B cell (primary cell): ENCODE measurements around the gene NDUFA5. TPM values are rescaled to one million over a fixed set of nuclear protein-coding genes. Genes with fewer than 3 reads are reported as not detected.

Experiments
- ATAC-seq: fragments of 200-7000 bp; cut with Tn5 transposase; one replicate; pipeline ENCODE4 v1.10.0; 2021; ENCODE audit warnings: low read depth, mild to moderate bottlenecking, moderate number of reproducible peaks, moderate library complexity
- CTCF ChIA-PET: fragments of 350-600 bp; sonication (Branson Sonifier 250); formaldehyde crosslinking; loops from one replicate; lab custom pipeline; 2021; ENCODE audit warnings: antibody characterized with exemption, inconsistent platforms; lab: Charles Lee
- POLR2A ChIA-PET: fragments of 350-600 bp; sonication (Branson Sonifier 250); formaldehyde crosslinking; loops from one replicate; lab custom pipeline; 2021; ENCODE audit warnings: antibody characterized with exemption; lab: Charles Lee
- DNase-seq: peaks from one replicate; pipeline ENCODE4 v3.0.0; 2013
- H2AFZ ChIP-seq: 2 replicates; pipeline ENCODE4 v1.6.1; 2012; ENCODE audit warnings: mild to moderate bottlenecking, low read depth, low read length; ENCODE audit not compliant: insufficient read depth, poor library complexity, severe bottlenecking
- H3K27ac ChIP-seq, 2 donors: 1 replicate in 1 of 2; 2 replicates in 1 of 2; pipeline ENCODE4 v1.5.1; 2012 to 2013; ENCODE audit warnings: low read length in 2 of 2, mild to moderate bottlenecking in 2 of 2, moderate library complexity in 1 of 2
- H3K27me3 ChIP-seq, 4 experiments: fragments of 200-600 bp in 1 of 4; sonication (generic) in 1 of 4; replicated peaks in 1 of 4; 1 replicate in 2 of 4; 2 replicates in 2 of 4; pipeline versions ENCODE4 v1.6.1 to v1.7.0; 2013 to 2016; ENCODE audit warnings: low read length in 3 of 4, mild to moderate bottlenecking in 2 of 4, mixed read lengths in 1 of 4, moderate library complexity in 1 of 4; ENCODE audit not compliant: insufficient read depth in 4 of 4, control insufficient read depth in 3 of 4; ENCODE audit errors: control extremely low read depth in 1 of 4
- H3K36me3 ChIP-seq, 2 experiments: replicated peaks in 1 of 2; 1 replicate in 1 of 2; 2 replicates in 1 of 2; pipeline versions ENCODE4 v1.6.1 to v1.7.1; 2013; ENCODE audit warnings: low read length in 1 of 2; ENCODE audit not compliant: insufficient read depth in 2 of 2, control insufficient read depth in 1 of 2; ENCODE audit errors: control extremely low read depth in 1 of 2, extremely low read depth in 1 of 2
- H3K4me1 ChIP-seq, 2 donors: fragments of 200-600 bp in 1 of 2; sonication (generic) in 1 of 2; 1 replicate in 1 of 2; 2 replicates in 1 of 2; pipeline versions ENCODE4 v1.5.1 to v1.6.1; 2013 to 2017; ENCODE audit warnings: low read length in 2 of 2; ENCODE audit not compliant: control insufficient read depth in 2 of 2, insufficient read depth in 2 of 2
- H3K4me2 ChIP-seq: replicated peaks from 2 replicates; pipeline ENCODE3; 2012; ENCODE audit warnings: mild to moderate bottlenecking, low read depth, low read length; ENCODE audit not compliant: poor library complexity, severe bottlenecking
- H3K4me3 ChIP-seq, 5 experiments: fragments of 200-600 bp in 1 of 5; sonication (generic) in 1 of 5; 1 replicate in 3 of 5; 2 replicates in 2 of 5; pipeline versions ENCODE4 v1.5.1 to v1.7.0; 2011 to 2016; ENCODE audit warnings: low read length in 4 of 5, mild to moderate bottlenecking in 4 of 5, low read depth in 2 of 5, control low read depth in 1 of 5, moderate library complexity in 1 of 5; ENCODE audit not compliant: insufficient read depth in 1 of 5; ENCODE audit errors: control extremely low read depth in 1 of 5, extremely low read depth in 1 of 5
- H3K79me2 ChIP-seq: fragments of 200-600 bp; sonication (generic); one replicate; pipeline ENCODE4 v1.6.0; 2016; ENCODE audit warnings: low read length; ENCODE audit not compliant: control insufficient read depth, insufficient read depth
- H3K9ac ChIP-seq: fragments of 200-600 bp; sonication (generic); 2 replicates; pipeline ENCODE4 v1.6.1; 2017; ENCODE audit warnings: mild to moderate bottlenecking, low read length, moderate library complexity
- H3K9me3 ChIP-seq, 3 donors: one replicate each; pipeline versions ENCODE4 v1.6.1 to v1.7.1; 2013; ENCODE audit warnings: low read length in 2 of 3; ENCODE audit not compliant: control insufficient read depth in 2 of 3, insufficient read depth in 1 of 3; ENCODE audit errors: control extremely low read depth in 1 of 3
- H4K20me1 ChIP-seq: 2 replicates; pipeline ENCODE4 v1.6.0; 2012; ENCODE audit warnings: mild to moderate bottlenecking, low read length; ENCODE audit not compliant: insufficient read depth, control insufficient read depth, poor library complexity, severe bottlenecking
- H3K27ac Mint-ChIP-seq: one replicate; pipeline ENCODE4 v1.8.0; 2021; ENCODE audit warnings: mixed read lengths
- H3K27me3 Mint-ChIP-seq: one replicate; pipeline ENCODE4 v1.8.0; 2021; ENCODE audit warnings: mixed read lengths
- H3K4me1 Mint-ChIP-seq: one replicate; pipeline ENCODE4 v1.8.0; 2021; ENCODE audit warnings: mixed read lengths
- H3K4me3 Mint-ChIP-seq: one replicate; pipeline ENCODE4 v1.8.0; 2021; ENCODE audit warnings: mixed read lengths
- H3K9me3 Mint-ChIP-seq: one replicate; pipeline ENCODE4 v1.8.0; 2022; ENCODE audit warnings: mixed read lengths; ENCODE audit not compliant: insufficient read depth
- CTCF ChIP-seq: fragments of 200-600 bp; IDR thresholded peaks from one replicate; pipeline ENCODE4 v1.8.0; 2022; ENCODE audit warnings: antibody characterized with exemption, mild to moderate bottlenecking
- EZH2 ChIP-seq: IDR thresholded peaks from 2 replicates; pipeline ENCODE4 v1.6.1; 2012; ENCODE audit warnings: borderline replicate concordance, low read depth, mild to moderate bottlenecking, moderate library complexity, low read length; ENCODE audit not compliant: insufficient read depth, poor library complexity, severe bottlenecking
- WGBS: methylation state at CpG from one replicate; pipeline ENCODE4 v1.1.5; 2013; ENCODE audit warnings: missing lambda C conversion rate; ENCODE audit not compliant: insufficient coverage; 5-methylcytosine and 5-hydroxymethylcytosine counted together
- intact Hi-C: fragments of 100-400 bp; cut with micrococcal nuclease; formaldehyde crosslinking; loops from one replicate; pipeline ENCODE4 v1.10.0; 2022
- polyA plus RNA-seq: library from polyadenylated mRNA; depleted of rRNA; stranded (reverse); fragments of >200 nt; gene quantifications from 2 replicates; pipeline ENCODE4 v1.2.3, GENCODE V29; 2012
- total RNA-seq, 2 donors: library from RNA; stranded (reverse); fragments of 120-200 nt in 1 of 2; gene quantifications; 1 replicate in 1 of 2; 2 replicates in 1 of 2; pipeline versions ENCODE4 v1.2.3 to v1.2.4, GENCODE V29; 2013 to 2022

NDUFA5 gene
- total and polyA plus RNA-seq, 2 donors (not counting 1 experiment from before 2014, with no cell fraction given), result 8.1 to 50.7 TPM

GRCh38 chr7:123557016-123557397 is 611 bp downstream of the NDUFA5 start:
- CTCF ChIA-PET, result interaction anchor here (0.7 to 1.6 kb wide), 3 partner anchors 18 to 145 kb away, joined by 3 to 8 read pairs (median 5); partner anchors contain the start of gene IQUB
- Histone ChIP-seq H3K4me1 (peaks cover 14 to 17% of the 10 kb centered on the region in 2 donors), H3K27ac (peak overlapping the region; percentile 67 to 86), H3K27me3 (no peaks in the 10 kb centered on the region), H3K36me3 (peaks cover 0 to 12% of the 10 kb centered on the region in 2 experiments), H3K4me3 (peak overlapping the region; percentile 75 to 99 (median 96)), H3K9me3 (no peaks in the 10 kb centered on the region), H3K9ac (peak overlapping the region; percentile 95), H4K20me1 (no peaks in the 10 kb centered on the region), H3K4me2 (peak overlapping the region; percentile 80), H3K79me2 (peaks cover 38% of the 10 kb centered on the region), H2AFZ (peak overlapping the region; percentile 94)
- Mint-ChIP-seq H3K4me1 (peaks cover 9% of the 10 kb centered on the region), H3K27ac (no peak overlapping the region), H3K27me3 (peaks cover 15% of the 10 kb centered on the region), H3K4me3 (no peak overlapping the region), H3K9me3 (no peaks in the 10 kb centered on the region)
- POLR2A ChIA-PET, result interaction anchor here (1.6 kb wide), 2 partner anchors 22 to 192 kb away, joined by 8 to 9 read pairs; partner anchors contain the start of genes IQUB and WASL
- no peak for ATAC-seq
- DNase-seq, result no peak
- WGBS, result 5% methylated on average over 10 of the region's 12 CpGs
- intact Hi-C loops, result loop anchor here (1.0 to 10.0 kb wide), 4 partner anchors 22 to 1412 kb away; partner anchors contain the start of genes AASS, POT1 and WASL
- TF ChIP-seq EZH2 (no peak), CTCF (no peak)

- ATAC-seq, result no peak
- Histone ChIP-seq H3K36me3 (peaks cover 1 to 18% of the 10 kb centered on the region in 2 experiments), H2AFZ (no peak overlapping the region), H3K4me1 (peaks cover 14 to 17% of the 10 kb centered on the region in 2 donors), H3K4me3 (no peak overlapping the region), H3K9ac (no peak overlapping the region), H3K27ac (no peak overlapping the region), H3K9me3 (no peaks in the 10 kb centered on the region), H3K27me3 (no peaks in the 10 kb centered on the region), H3K4me2 (no peak overlapping the region), H4K20me1 (no peaks in the 10 kb centered on the region), H3K79me2 (peaks cover 41% of the 10 kb centered on the region)
- no peak for DNase-seq
- POLR2A ChIA-PET, result no interaction called here
- CTCF ChIA-PET, result no interaction called here
- TF ChIP-seq EZH2 (no peak), CTCF (no peak)
- H3K9me3 Mint-ChIP-seq, result no peaks in the 10 kb centered on the region
- intact Hi-C loops, result loop anchor here (10.0 kb wide), 1 partner anchor 1411 kb away; the partner anchor contains the start of gene AASS
- peaks cover 9% of the 10 kb centered on the region for H3K4me1 Mint-ChIP-seq
- H3K27me3 Mint-ChIP-seq, result peaks cover 6% of the 10 kb centered on the region
- H3K27ac Mint-ChIP-seq, result no peak overlapping the region
- no peak overlapping the region for H3K4me3 Mint-ChIP-seq
Observed at GRCh38 chr7:123555484-123555883, 2.1 kb downstream of the NDUFA5 start.
